ENCODE data around the gene MYL10.

Gene MYL10

DNA sequence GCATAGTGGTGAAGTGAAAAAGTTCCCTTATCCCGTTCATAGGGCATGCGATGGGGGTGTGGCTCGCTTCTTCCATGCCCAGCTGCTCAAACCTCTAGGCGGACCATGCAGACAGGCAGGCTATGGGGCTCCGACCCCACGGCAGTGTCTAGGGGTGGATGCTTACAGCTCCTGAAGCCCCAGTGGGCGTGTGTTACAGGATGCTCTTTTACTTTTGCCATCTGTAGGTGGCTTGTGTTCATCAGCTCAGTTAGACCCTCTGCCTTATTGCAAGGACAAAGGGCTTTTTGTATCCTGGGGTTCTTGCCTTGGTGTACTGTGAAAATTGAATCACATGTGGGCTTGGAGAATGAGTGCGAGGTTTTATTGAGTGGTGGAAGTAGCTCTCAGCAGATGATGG, at the start of gene MYL10:
MYL10 (minus strand) TSS at position 126 of the 400 bp plus-strand sequence. CDS start 178 bp downstream, outside the sequence.
- no peak for DNase-seq

- no peak for DNase-seq
Measured at GRCh38 chr7:101678658-101679057, 49.6 kb upstream of the MYL10 start.

DNA sequence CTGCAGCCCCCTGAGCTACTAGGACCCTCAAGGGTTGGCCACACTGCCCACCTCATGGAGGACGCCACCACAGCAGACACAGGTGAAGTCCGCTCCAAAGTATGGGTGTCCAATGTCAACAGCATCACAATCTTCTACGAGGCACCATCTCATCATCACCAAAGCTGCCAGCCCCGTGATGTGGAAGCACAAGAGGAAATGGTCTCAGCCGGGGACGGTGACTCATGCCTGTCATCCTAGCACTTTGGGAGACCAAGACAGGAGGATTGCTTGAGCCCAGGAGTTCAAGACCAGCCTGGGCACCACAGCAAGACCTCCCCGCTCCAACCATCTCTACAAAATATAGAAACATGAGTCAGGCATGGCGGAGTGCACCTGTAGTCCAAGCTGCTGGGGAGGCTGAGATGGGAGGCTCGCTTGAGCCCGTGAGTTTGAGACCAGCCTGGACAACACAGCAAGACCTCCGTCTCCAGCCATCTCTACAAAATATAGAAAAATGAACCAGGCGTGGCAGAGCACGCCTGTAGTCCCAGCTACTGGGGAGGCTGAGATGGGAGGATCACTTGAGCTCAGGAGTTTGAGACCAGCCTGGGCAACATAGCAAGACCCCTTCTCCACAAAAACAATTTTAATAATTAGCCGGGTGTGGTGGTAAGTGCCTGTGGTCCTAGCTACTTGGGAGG, 48.8 kb upstream of the MYL10 start:
- no peak for DNase-seq

DNA sequence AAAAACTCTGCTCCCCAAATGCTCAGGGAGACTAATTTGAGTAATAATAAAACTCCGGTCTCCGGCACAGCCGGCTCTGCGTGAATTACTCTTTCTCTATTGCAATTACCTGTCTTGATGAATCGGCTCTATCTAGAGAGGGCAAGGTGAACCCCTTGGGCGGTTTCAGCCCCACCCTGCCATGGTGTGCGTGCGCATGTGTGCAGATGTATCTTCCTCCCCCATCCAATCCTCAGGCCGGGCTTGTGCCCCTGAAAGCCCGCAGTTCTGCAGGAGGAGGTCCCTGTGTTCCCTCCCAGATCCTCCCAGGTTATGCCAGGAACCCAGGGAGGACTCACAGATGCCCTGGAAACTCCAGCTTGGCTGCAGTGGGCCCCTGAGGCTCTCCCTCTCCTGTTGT, 48.3 kb upstream of the MYL10 start:
- no peak for DNase-seq

DNA sequence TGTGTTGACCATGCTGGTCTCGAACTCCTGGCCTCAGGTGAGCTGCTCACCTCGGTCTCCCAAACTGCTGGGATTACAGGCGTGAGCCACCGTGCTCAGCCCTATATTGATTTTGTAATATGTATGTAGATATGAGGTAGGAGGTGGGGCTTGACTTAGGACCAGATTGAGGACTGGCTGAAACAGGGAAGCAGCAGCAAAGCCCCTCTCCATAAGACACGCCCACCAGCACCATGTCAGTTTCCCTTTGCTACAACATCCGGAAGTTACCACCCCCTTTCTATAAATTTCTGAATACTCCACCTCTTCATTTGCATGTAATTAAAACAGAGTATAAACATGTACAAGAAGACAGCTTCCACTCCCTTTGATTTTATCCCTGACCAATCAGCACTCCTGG, 47.9 kb upstream of the MYL10 start:
- no peak for DNase-seq

DNA sequence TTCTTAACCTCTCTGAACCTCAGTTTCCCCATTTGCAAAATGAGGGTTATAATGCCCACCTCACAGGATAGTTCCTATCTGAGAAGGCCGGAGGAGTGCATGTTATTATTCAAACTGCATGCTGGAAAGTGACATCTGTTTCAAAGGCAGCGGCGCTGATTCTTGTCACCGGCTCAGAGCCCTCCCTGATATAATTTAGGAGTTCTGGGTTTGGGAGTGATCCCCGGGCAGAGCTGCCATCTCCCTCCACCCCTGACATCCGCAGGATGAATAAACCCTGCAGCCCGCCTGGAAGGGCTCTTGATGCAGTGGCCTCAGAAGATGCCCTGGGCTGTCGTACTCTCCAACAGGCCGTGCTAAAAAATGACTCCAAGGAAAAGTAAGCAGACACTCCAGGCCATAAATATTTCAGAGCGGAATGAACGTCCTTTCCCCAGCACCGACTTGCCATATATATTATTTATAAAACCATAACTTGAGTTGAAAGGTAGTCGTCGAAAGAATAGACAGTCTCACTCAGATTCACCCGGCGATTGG, 47.0 kb upstream of the MYL10 start:
- DNase-seq, result no peak

DNA sequence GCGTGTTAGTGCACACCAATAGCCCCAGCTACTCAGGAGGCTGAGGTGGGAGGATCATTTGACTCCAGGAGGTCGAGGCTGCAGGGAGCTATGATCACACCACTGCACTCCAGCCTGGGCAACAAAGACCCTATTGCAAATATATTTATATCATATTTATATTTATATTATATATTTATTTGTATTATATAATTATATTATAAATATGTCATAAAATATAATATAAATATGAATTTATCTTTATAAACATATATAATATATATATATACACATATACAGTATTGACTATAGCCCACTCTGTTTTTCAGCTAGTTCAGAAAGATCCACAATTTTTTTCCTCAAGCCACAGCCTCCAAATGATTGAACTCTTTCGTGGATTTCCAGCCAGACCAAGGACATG, 45.3 kb upstream of the MYL10 start:
- DNase-seq, result no peak

GRCh38 chr7:101673951-101674350, 44.9 kb upstream of the MYL10 start:
- DNase-seq, result no peak

GRCh38 chr7:101673315-101673714, 44.2 kb upstream of the MYL10 start:
- DNase-seq, result no peak

DNA sequence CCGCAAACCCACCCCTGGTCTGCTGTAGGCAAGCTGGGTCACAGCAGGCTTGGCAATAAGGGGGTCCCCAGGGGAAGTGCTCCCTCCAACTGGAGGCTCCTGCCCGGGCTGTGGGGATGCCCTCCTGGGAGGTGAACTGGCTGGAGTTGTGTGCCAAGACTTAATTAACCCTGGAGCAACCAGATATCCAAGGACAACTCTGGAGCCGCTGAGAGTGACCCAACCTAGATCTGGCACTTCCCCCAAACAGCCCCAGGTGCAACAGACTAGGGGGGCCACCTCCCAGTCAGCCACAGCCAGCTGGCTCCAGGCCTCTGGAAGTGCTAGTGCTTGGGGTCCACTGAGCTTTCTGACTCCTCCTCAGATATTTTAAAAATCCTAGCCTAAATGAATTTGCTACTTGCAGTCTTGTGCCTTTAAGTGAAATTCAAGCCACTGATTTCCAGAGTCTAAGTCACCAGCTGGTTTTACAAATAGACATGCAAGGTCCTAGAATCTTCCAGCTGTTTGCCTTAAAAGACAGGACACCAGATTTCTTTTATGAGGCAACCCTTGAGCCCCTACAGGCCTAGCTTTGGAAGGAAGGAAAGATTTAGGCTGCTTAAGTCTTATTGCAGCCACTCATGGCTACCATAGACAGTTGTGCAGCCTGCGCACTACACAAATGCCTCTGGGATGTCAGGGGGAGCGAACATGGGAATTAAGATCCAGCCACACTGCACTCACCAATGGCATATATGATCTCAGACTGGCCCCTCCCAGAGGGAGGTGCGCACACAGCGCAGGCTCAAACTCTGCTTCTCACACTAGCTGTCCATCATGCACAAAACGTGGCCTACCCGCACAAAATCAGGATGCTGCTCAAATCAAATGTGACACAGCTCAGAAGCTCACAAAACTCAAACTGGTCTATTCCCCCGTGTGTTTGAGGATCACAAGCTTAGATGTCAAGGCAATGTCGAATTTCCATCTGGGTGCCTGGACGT, 42.6 kb upstream of the MYL10 start:
- no peak for DNase-seq

DNA sequence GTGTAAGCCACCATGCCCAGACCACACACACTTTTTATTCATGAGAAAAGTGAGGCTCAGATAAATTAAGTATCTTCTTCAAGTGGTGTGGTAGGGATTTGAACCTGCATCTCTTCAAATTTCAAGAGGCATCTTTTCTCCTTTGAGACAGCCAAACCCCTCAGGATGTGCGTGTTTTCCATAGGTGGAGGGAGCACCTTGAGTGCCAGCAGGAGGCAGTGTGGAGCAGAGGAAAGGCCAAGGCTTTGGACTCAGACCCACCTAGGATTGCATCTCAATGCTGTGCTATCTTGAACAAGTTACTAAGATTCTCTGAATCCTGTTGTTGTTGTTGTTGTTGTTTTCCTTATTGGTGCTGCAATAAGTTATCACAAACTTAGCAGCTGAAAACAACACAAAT, 40.2 kb upstream of the MYL10 start:
- no peak for DNase-seq

GRCh38 chr7:101668726-101669125, 39.6 kb upstream of the MYL10 start:
- DNase-seq, result no peak

DNA sequence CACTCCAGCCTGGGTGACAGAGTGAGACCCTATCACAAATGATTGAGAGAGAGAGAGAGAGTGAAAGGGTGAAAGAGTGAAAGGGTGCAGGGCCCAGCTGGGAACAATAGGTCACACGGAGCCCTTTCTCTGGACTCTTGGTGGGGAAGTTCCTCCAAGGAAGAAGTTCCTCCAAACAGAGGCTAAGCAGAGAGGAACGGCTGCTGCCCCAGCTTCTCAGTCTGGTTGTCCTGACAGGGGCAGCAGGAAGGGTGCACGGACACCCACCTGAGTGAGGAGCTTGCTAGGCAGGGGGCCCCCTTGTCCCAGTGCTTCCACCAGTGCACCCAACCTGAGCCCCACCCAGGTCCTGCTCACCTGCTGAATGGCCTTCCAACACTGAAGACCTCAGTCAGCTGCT, 38.8 kb upstream of the MYL10 start:
- DNase-seq, result no peak

- no peak for DNase-seq
Measured at GRCh38 chr7:101667399-101667798, 38.3 kb upstream of the MYL10 start.

DNA sequence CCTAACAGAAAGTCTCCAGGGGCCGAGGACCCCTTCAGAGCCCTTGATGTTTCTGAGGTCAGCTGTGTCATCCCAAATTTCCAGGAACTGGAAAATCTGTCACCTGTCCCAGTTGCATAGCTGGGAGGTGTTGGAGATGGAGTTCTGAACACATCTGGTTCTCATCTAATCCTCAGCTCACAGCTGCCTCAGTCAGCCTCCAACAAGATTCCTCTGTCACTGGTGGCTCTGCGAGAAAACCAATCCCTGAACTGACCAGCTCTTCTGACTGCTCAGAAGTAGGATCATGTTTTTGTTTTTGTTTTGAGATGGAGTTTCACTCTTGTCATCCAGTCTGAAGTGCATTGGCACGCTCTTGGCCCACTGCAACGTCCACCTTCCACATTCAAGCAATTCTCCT, 37.6 kb upstream of the MYL10 start:
- DNase-seq, result no peak

GRCh38 chr7:101666293-101666692, 37.2 kb upstream of the MYL10 start:
- DNase-seq, result no peak

DNA sequence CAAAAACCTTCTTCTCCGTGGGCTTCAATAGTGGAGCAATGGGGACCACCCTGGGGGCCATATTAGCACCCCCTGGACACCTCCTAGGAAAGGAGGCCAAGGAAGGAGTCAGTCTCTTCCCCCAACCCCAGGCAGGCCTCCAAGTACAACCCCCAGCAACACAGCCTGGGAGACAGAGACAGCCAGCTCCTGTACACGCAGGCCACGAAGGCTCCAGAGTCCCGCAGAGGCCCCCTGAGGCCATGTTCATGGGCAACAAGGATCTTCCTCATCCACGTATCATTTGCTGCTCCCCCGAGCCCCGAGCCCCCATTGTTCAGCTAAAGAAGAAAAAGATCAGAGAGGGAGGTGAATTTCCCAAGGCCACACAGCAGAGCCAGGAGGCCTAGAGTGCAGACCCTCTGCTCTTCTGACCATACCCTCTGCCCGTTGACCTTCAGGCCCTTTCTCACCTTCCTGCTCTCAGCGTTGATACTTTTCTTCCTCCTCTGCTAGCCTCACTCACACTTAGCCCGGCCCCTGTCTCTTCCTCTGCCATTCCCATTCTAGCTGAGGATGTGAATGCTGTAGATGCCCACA, 35.9 kb upstream of the MYL10 start:
- DNase-seq, result no peak

DNA sequence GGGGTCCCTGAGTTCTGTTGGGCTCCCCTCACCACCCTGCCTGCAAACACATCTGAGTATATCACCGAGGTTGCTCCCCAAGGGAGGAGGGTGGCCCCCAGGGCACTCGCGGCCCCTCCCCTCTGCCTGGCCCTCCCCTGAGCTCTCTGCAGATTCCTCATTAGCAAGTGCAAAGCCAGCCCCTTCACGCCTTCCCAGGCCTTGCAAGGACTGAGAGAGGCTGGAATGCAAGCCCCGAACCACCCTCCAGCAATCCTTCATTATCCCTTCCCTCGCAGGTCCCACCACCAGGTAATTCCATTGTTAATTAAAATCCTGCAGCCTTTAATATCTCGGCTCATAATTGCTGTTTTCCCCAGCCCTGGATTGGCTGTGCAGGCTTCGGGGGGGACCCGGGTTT, 35.3 kb upstream of the MYL10 start:
- no peak for DNase-seq

DNA sequence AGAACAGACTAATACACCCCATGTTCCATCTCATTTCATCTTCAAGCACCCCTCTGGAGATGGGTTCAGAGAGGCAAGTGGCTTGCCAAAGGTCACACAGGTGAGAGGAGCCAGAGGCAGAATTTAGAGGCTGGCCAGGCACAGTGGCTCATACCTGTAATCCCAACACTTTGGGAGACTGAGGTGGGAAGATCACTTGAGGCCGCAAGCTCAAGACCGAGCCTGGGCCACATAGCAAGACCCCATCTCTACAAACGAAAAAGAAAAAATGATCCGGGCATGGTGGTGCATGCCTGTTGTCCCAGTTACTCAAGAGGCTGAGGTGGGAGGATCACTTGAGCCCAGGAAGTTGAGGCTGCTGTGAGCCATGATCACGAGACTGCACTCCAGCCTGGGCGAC, 34.7 kb upstream of the MYL10 start:
- no peak for DNase-seq

- no peak for DNase-seq
Measured at GRCh38 chr7:101662447-101662998, 33.4 kb upstream of the MYL10 start.

DNA sequence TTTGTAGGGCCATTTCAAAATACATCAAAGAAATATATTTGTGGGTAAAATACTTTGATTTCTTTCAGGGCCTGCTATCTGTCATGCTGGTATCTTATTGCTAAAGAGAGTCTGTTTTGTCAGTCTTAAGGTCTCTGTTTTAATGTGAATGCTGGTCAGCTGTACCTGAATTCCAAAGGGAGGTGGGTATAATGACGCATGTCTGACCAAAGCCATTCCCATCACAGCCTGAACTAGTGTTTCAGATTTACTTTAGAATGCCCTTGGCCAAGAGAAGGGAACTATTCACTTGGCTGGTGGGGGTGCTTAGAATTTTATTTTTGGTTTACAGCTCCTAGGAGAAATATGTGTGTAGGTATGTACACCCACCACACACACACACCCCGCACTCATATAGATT, 30.6 kb upstream of the MYL10 start:
- DNase-seq, result no peak

DNA sequence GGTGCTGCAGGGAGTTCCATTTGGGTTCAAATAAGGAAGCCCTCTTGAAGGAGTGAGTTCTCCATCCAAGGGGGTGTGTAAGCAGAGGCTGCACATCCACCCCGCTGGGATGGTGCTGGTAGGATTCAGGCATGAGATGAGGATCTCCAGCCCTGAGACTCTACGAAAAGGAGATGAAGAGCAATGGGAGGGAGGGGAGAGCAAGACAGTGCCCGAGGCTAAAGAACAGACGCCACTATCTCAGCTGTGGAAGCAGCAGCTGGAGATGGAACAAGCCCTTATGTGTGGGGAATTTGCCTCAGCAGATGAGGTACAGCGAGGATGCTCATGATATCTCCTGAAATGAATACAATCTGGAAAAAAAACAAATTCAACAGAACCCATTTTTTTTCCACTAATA, 28.1 kb upstream of the MYL10 start:
- no peak for DNase-seq

GRCh38 chr7:101651112-101651511, 22.0 kb upstream of the MYL10 start:
- DNase-seq, result no peak

All from DMS79 treated with DMSO at 0.1 percent for 48 hours (cell line).